GM18498 (cell line): ENCODE data around the gene N4BP2L2.

ENCODE experiments used
- ATAC-seq: cut with Tn5 transposase; IDR thresholded peaks from one replicate; pipeline ENCODE4 v1.9.1; 2021; ENCODE audit warnings: mild to moderate bottlenecking, moderate library complexity; ENCODE audit not compliant: unreplicated experiment

N4BP2L2 gene

GRCh38 chr13:32471187-32471922 is 67.2 kb downstream of the N4BP2L2 start:
- ATAC-seq = no peak

DNA sequence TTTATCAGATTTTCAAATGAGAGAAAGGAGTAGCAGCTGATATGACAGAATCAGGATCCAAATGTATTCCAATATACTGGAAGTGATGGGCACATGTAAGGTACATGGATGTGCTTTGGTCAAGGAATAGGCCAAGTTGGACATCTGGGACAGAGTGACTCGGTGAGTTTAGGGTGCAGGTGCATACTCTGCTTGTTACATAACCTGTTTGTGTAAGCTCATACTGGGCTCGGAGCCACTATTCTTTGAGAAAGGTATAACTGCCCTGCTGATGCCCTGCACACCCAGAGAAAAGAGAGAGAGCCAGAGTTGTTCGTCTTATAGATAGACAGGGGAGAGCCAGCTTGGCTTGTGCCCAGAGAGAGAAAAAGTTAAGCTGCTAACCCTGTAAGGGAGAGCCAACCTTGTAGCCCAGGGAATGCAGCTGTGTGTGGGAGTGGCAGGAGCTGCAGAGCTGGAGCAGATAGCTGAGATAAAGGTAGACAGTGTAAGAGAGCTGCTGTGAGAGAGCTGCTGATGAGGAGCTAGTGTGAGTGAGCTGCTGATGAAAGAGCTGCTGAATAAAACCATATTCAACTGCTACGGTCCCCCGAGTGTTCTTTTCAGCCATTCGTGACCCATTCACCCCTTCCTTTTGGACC is 70.0 kb downstream of the N4BP2L2 start:
- ATAC-seq = no peak

GRCh38 chr13:32456591-32456990 is 82.0 kb downstream of the N4BP2L2 start:
- no peak for ATAC-seq

GRCh38 chr13:32455594-32455903 is 83.0 kb downstream of the N4BP2L2 start:
- ATAC-seq = no peak

GRCh38 chr13:32454886-32455593 is 83.6 kb downstream of the N4BP2L2 start:
- ATAC-seq = no peak

GRCh38 chr13:32453981-32454380 is 84.6 kb downstream of the N4BP2L2 start:
- no peak for ATAC-seq

- no peak for ATAC-seq
These were observed 89.6 kb downstream of the N4BP2L2 start for GRCh38 chr13:32448972-32449371.

DNA sequence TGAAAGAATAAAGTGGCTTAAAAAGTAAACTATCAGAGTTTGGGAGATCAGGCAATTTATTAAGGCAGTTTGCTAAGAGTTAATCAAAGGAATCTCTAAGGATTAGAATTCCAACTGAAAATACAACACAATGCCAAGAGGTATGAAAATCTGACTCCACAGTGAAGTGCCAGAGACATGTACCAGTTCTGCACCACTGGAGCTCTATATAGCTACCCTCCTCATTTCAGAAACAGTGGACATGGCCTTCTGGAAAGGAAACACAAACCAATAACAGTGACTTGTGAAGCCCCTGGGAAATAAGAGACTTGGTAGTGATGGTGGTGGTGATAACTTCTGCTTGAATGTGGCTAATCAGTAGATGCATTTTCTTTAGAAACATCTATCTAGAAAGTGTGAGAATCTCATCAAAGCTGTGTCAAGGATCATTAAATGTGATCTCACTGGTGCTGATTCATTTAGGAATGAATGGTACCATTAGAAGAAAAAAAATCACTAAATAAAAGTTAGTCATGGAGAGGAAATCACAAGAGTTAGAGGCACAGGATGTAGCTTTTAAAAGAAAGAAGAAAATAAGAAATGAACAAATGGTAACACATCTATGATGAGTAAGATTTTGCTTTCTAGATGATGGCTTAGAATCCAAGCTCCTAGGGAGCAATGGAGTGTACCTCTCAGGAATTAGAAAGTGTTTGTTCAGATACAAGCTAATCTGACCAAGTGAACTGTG is 90.5 kb downstream of the N4BP2L2 start:
- ATAC-seq = no peak

DNA sequence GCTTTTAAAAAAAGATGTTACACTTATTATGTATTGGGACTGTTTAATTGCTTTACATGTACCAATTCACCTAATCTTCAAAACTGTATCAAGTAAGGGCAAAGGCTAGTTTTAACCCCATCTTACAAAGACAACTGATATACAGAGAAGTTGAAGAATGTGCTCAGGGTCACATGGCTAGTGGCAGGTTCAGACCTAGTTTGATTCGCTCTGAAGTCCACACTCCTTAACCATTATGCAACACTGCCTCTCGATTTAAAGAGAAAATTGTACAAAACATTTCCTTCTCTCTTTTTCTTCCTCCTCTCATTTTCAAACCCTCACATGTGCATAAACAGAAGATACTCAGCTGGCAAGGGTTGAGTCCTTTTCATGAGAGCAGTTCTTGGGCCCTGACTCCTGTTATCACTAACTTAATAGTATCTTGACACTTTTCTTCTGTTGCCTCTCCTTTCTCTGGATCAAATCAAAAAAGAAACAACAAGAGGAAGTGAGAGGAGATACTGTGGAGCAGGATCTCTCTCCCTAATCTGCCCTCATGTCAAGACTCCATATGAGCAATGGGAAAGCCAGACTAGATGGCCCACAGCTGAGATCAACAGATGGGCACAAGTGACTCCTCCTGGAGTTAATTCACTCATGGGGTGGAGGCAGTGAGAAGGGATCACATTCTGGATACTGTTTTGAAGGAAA is 91.7 kb downstream of the N4BP2L2 start:
- no peak for ATAC-seq

GRCh38 chr13:32446220-32446619 is 92.4 kb downstream of the N4BP2L2 start:
- ATAC-seq = no peak

- ATAC-seq = no peak
These were observed 93.1 kb downstream of the N4BP2L2 start for GRCh38 chr13:32445461-32445860.

DNA sequence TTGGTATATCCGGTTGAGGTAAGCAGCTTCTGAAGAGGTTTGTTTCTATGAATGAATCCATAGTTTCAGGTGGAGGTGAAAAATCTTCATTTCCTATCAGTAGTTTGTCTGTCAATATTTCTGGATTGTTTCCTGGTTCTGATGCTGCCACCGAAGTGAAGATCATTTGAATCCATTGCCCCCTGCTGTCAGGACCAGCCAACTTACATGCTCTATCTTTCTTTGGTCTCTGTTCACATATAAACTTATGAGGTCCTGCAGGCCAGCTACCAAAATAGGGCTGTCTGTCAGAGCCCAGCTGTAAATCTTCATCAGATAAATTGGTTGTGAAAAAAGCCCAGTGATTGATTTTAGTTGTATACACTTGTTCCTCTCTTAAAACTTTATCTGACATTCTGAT is 95.5 kb downstream of the N4BP2L2 start:
- ATAC-seq = peak; percentile 77

DNA sequence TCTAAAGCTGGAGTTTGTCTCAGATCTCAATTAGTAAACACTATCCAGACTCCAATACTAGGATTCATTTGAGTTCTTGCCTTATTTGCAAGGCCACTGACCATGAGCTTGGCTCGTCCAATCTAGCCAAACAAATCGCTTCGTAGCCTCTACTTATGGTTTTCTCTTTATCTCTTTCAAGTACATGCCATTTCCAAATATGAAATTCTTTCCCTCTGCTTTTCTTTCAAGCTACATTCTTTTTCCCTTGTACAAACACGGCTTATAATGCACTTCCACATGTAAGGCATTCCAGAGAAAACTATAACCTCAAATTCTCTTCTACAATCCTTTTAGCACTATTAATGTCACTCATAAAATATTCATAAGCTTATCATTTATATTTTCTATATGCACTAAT is 99.7 kb downstream of the N4BP2L2 start:
- ATAC-seq = no peak

GRCh38 chr13:32432856-32433255 is 105.7 kb downstream of the N4BP2L2 start:
- no peak for ATAC-seq

DNA sequence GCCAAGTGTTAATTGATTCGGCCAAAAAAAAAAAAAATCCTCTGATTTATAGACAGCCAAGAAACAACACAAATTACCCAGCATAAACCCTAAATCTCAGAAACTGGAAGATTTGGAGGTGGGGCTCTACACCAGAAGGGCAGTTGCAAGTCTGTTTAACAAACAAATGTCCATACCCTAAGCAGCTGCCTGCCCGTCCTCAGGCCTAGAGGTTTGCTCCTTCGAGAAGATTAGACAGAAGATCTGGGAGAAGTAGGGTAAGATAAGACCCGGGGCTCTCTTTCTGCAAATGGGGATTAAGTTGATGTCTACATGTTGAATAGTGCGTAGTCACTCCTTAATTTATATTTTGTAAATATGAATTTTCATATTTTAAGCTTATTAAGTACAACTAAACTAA is 107.2 kb downstream of the N4BP2L2 start:
- ATAC-seq = no peak

DNA sequence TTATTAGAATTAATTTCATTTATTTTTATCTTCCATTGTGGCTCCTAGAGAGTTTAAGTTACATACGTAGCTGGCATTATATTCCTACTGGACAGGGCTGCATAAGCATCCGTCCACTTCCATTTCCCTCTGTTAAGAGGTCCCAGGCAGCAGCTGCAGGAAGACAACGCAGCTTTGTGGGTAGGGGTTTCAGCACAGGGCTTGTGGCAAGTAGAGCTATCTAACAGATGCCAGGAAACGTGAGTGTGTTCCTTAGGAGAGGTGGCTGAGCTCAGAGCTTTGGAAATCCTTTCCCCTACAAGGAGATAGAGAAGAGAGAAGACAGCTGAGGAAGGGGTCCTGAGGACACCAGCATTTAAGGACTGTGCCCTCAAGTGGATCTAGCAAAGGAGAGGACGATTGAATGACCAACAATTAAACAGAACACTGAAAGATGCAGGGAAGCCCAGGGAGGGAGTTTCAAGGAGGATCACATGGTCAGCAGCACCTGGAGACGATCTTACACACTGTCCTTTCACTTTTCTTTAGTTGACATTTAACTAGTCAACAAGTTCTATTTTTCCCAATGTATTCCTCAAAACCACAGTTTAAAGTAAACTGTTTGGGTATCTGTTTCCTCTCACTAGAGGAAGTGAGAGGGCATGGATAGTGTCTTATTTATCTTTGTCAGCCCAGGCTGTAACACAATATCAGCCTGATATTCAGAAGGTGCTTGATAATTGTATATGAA is 108.4 kb downstream of the N4BP2L2 start:
- ATAC-seq = no peak

- ATAC-seq = no peak
These were observed 109.1 kb downstream of the N4BP2L2 start for GRCh38 chr13:32429433-32429909.

DNA sequence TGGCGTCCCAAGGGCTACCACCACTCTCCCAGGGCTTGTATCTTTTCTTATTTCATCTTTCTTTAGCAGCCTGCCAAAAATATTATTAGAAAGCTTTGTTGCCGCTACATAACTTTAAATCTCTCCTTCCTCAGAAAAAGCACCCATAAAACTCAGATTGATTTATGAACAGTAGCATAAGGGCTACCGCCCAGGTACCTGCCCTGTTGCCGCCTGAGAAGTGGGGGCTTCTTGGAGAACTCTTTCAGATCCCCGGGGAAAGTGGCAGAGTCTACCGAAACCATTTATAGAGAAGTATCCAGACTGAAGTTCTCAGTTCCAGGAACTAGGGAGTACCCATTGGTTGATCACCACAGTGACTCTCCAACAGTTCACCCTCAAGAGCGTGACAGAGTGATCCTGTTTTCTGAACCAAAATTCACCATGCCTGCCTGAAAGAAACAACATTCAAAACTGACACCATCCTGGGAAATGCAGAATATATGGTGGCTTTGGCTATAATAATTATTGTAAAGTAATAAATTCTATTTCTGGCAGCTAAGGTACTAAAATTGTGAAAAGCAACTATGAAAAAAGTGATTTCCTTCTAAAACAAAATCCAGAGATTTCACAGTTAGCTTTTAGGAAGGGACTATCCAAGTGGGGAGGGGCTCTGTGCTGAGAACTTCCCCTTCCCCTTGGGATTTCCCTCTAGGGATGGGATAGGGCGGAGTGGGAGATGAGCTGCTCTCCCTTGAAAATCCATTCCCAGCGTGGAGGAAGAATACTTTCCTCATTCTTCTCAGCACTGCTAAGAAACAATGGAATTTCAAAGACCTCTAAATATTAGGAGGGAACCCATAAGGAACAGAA is 109.8 kb downstream of the N4BP2L2 start:
- ATAC-seq = no peak

DNA sequence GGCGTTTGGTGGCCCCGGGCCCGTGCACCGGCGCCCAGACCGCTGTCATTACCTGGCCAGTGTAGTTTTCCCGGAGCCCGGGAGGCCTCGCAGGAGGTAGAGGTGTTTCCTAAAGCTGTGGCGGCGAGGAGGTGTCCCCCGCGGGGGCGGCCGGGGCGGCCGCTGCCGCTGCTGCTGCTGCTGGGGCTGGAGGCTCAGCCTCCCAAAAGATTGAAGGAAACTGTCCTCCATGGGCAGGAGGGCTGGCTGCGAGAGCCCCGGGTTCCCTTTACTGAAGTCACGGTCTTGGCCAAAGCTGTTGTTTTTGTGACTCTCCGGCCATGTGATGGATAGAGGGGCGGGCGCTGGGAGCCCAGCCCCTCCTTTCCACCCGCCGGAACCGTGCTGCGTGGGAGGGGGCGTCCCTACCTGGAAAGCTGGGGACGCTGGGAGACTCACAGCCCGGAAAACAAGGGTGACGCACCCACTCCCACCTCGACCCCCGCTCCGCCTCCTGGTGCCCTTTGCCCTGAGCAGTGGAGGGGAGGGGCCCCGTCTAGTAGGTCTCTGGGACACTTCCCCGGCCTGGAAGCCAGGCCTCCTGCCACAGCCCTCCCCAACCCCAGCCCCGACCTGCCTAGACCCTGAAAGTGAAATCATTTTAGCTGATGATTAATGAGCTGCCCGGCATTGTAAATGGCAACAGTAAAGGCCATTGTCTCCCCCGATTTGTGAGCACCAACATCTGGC is 110.6 kb downstream of the N4BP2L2 start, which contains the start of gene N4BP2L1:
Gene N4BP2L1 (minus strand): TSS at position 279 of the 729 bp plus-strand sequence. CDS start 48 bp downstream, at position 231.
- ATAC-seq = peak; percentile 73
